Neural crest cell (in vitro differentiated cells): Measurements from ENCODE around the gene NUP210. TPM values are rescaled to one million over a fixed set of nuclear protein-coding genes. Genes with fewer than 3 reads are reported as not detected.

Source experiments
- DNase-seq: peaks from one replicate; pipeline ENCODE4 v3.0.0; 2021; ENCODE audit warnings: low read depth, mixed read lengths, low spot score
- H3K27ac Mint-ChIP-seq: one replicate; pipeline ENCODE4 v1.8.0; 2021; ENCODE audit warnings: mild to moderate bottlenecking, mixed read lengths; ENCODE audit not compliant: unreplicated experiment
- H3K27me3 Mint-ChIP-seq: 2 replicates; pipeline ENCODE4 v1.8.0; 2021; ENCODE audit warnings: low read depth, mild to moderate bottlenecking, mixed read lengths
- H3K36me3 Mint-ChIP-seq: 2 replicates; pipeline ENCODE4 v1.8.0; 2021; ENCODE audit warnings: low read depth, mild to moderate bottlenecking, mixed read lengths
- H3K4me1 Mint-ChIP-seq: 2 replicates; pipeline ENCODE4 v1.8.0; 2021; ENCODE audit warnings: mixed read lengths
- H3K4me3 Mint-ChIP-seq: one replicate; pipeline ENCODE4 v1.8.0; 2021; ENCODE audit warnings: mild to moderate bottlenecking, mixed read lengths
- H3K9me3 Mint-ChIP-seq: 2 replicates; pipeline ENCODE4 v1.8.0; 2021; ENCODE audit warnings: mixed read lengths
- total RNA-seq: library from RNA; stranded (reverse); gene quantifications from 2 replicates; pipeline ENCODE4 v1.2.1, GENCODE V29; 2021
- TF ChIP-seq, protein P1 (sequence below): fragments of 200-600 bp; sonication (generic); conservative IDR thresholded peaks from 2 replicates; pipeline ENCODE4 v1.5.0; 2021; ENCODE audit warnings: antibody characterized with exemption, mild to moderate bottlenecking

NUP210 gene
- total RNA-seq, 1 donor from 2014 or later = 59.4 TPM

- Mint-ChIP-seq H3K27me3 (peaks cover 47% of the 10 kb centered on the region), H3K4me3 (peak overlapping the region; percentile 85), H3K9me3 (peaks cover 10% of the 10 kb centered on the region), H3K4me1 (peaks cover 17% of the 10 kb centered on the region), H3K27ac (no peak overlapping the region), H3K36me3 (peaks cover 10% of the 10 kb centered on the region)
- TF ChIP-seq, protein P1, sequence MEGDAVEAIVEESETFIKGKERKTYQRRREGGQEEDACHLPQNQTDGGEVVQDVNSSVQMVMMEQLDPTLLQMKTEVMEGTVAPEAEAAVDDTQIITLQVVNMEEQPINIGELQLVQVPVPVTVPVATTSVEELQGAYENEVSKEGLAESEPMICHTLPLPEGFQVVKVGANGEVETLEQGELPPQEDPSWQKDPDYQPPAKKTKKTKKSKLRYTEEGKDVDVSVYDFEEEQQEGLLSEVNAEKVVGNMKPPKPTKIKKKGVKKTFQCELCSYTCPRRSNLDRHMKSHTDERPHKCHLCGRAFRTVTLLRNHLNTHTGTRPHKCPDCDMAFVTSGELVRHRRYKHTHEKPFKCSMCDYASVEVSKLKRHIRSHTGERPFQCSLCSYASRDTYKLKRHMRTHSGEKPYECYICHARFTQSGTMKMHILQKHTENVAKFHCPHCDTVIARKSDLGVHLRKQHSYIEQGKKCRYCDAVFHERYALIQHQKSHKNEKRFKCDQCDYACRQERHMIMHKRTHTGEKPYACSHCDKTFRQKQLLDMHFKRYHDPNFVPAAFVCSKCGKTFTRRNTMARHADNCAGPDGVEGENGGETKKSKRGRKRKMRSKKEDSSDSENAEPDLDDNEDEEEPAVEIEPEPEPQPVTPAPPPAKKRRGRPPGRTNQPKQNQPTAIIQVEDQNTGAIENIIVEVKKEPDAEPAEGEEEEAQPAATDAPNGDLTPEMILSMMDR = peak; percentile 47
- DNase-seq = no peak
These were observed 136.9 kb downstream of the NUP210 start for GRCh38 chr3:13282986-13283876.

- Mint-ChIP-seq H3K27me3 (peaks cover 52% of the 10 kb centered on the region), H3K27ac (no peak overlapping the region), H3K4me3 (no peak overlapping the region), H3K9me3 (peaks cover 10% of the 10 kb centered on the region), H3K4me1 (peaks cover 23% of the 10 kb centered on the region), H3K36me3 (peaks cover 10% of the 10 kb centered on the region)
- DNase-seq = no peak
- TF ChIP-seq, protein P1 = no peak
These were observed 137.7 kb downstream of the NUP210 start for GRCh38 chr3:13282358-13282985.

DNA sequence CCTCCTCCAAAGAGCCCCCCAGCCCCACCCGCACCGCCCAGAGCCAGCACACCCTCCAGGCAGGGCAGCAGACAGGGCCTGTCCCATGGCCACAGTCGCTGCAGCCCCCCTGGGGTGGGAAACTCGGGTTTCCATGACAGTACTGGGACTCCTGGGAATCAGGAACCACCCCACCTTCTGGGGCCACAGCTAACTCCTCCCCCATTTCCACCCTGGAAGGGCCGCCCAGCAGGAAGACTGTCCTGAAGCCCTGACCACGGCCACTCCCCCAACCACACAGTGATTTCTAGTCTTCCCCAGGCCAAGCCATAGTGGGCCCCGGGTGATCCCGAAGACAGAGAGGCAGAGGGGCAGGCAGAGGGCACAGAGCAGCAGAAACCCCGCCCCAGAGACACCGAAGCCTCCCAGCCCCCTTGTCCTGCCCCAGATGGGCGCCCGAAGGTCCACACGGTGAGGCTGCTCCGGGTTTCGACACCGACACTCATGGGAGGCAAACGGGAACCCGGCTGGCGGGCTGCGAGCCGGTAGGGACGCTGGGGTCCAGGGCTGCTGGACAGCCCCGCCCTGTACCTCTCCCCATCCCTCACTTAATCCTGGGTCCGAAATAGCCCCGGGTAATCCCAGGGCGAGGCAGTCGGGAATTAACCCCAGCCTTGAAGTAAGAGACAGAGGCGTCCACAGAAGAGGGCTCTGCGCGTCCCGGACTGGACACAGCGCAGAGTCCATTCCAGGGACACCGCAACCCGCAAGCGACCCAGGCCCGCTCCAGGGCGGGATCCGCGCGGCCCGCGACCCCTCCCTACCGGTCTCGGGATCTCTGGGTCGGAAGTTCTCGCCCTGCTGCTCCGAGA, 138.4 kb downstream of the NUP210 start:
- TF ChIP-seq, protein P1 = no peak
- no peak overlapping the region for H3K27ac Mint-ChIP-seq
- H3K27me3 Mint-ChIP-seq = peaks cover 56% of the 10 kb centered on the region
- peaks cover 31% of the 10 kb centered on the region for H3K4me1 Mint-ChIP-seq
- no peak for DNase-seq
- H3K4me3 Mint-ChIP-seq = peak overlapping the region; percentile 89
- peaks cover 10% of the 10 kb centered on the region for H3K36me3 Mint-ChIP-seq
- peaks cover 8% of the 10 kb centered on the region for H3K9me3 Mint-ChIP-seq

DNA sequence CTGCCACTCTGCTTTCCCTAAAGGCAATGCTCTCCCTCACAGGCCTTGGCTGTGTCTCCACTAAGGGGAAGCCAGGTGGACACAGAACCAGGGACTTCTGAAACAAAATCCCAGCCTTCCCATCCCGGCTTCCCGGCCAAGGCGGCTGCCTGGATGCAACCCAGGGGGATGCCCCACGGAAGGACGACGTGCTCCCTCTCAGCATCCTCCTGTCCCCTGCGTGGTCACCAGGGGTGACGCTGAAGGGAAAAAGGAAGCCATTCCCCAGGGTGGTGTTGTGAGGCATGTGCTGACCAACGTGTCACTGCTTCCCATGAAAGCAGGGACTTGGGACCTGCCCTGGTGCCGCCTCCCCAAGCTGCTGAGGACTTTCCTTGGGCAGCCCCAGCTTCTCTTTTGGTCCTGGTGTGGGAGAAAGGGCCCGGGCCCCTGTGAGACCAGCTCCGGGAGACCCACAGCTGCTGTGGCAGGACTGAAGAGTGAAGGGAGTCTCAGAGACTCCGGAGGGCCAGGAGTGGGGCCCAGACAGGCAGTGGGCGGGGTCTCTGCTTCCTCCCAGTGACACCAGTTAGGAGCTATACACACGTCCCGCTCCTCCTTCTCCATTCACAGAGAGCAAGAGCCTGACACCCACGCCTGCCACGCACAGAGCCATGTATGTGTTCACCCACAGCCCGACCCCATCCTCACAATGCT, 139.2 kb downstream of the NUP210 start:
- Mint-ChIP-seq H3K4me3 (peak overlapping the region; percentile 89), H3K4me1 (peaks cover 32% of the 10 kb centered on the region), H3K9me3 (peaks cover 4% of the 10 kb centered on the region), H3K27me3 (peaks cover 52% of the 10 kb centered on the region), H3K36me3 (peaks cover 10% of the 10 kb centered on the region), H3K27ac (no peak overlapping the region)
- no peak for DNase-seq
- TF ChIP-seq, protein P1 = no peak
